A549 (cell line): ENCODE results near the gene POLR3C. TPM values are rescaled to one million over a fixed set of nuclear protein-coding genes. Genes with fewer than 3 reads are reported as not detected.

Experiments used
- ATAC-seq, 2 experiments: fragments of 200-7000 bp in 1 of 2; fragments of >200 bp in 1 of 2; cut with Nextera tagmentation in 1 of 2; cut with Tn5 transposase in 1 of 2; 3 replicates each; pipeline versions ENCODE4 v1.8.0 to v1.9.1; 2018 to 2020; ENCODE audit warnings: mild to moderate bottlenecking in 1 of 2, moderate library complexity in 1 of 2
- CTCF ChIA-PET: fragments of 300-600 bp; sonication (Branson Sonifier 250); formaldehyde crosslinking; extraction: SDS; loops from one replicate; lab custom pipeline; 2021; ENCODE audit warnings: antibody characterized with exemption, inconsistent platforms; lab: Yijun Ruan, JAX
- POLR2A ChIA-PET: fragments of 350-600 bp; formaldehyde crosslinking; extraction: SDS; loops from one replicate; lab custom pipeline; 2021; ENCODE audit warnings: antibody characterized with exemption, inconsistent platforms; lab: Yijun Ruan, JAX
- DNase-seq, 2 experiments: peaks; one replicate each; pipeline versions ENCODE4 v3.0.0 to v3.0.0-alpha.2; 2011 to 2016; ENCODE audit warnings: low read depth in 1 of 2, low spot score in 1 of 2
- FAIRE-seq: peaks from 2 replicates; lab custom pipeline; 2011; peaks lifted over from hg19 to GRCh38; lab: Jason Lieb, UNC
- H3K27ac ChIP-seq, 2 experiments: fragments of >200 bp; sonication (Bioruptor Twin); formaldehyde crosslinking; 3 replicates each; pipeline ENCODE4 v1.5.1; 2016 to 2017
- H3K4me1 ChIP-seq: fragments of >200 bp; sonication (Bioruptor Twin); formaldehyde crosslinking; 3 replicates; pipeline ENCODE4 v1.6.1; 2016
- H3K4me2 ChIP-seq: fragments of >200 bp; sonication (Bioruptor Twin); formaldehyde crosslinking; 3 replicates; pipeline ENCODE4 v1.6.1; 2016
- H3K4me3 ChIP-seq: fragments of >200 bp; sonication (Bioruptor Twin); formaldehyde crosslinking; 3 replicates; pipeline ENCODE4 v1.5.1; 2016
- H3K9me3 ChIP-seq: fragments of >200 bp; sonication (Bioruptor Twin); formaldehyde crosslinking; 3 replicates; pipeline ENCODE4 v1.6.1; 2016
- BHLHE40 ChIP-seq: IDR thresholded peaks from 2 replicates; pipeline ENCODE4 v1.6.1; 2012; ENCODE audit warnings: low read depth, low read length, inconsistent platforms
- CBX2 ChIP-seq: fragments of 200-600 bp; sonication (generic); IDR thresholded peaks from 2 replicates; pipeline ENCODE4 v1.6.1; 2016; ENCODE audit warnings: low read depth, mild to moderate bottlenecking, borderline replicate concordance
- CBX8 ChIP-seq: fragments of 200-600 bp; sonication (generic); IDR thresholded peaks from 2 replicates; pipeline ENCODE4 v1.6.1; 2016
- CEBPB ChIP-seq, 2 experiments: fragments of >200 bp in 1 of 2; sonication (Bioruptor Twin) in 1 of 2; formaldehyde crosslinking in 1 of 2; IDR thresholded peaks; 2 replicates each; pipeline ENCODE4 v1.6.1; 2012 to 2016
- CHD2 ChIP-seq: fragments of 150-350 bp; IDR thresholded peaks from 2 replicates; pipeline ENCODE4 v1.6.1; 2014; ENCODE audit warnings: low read length; ENCODE audit not compliant: partially characterized antibody
- EHF ChIP-seq: fragments of 250-450 bp; sonication (Bioruptor Pico); IDR thresholded peaks from 2 replicates; pipeline ENCODE4 v1.5.0; 2020; ENCODE audit warnings: mild to moderate bottlenecking
- EHMT2 ChIP-seq: fragments of 200-600 bp; sonication (generic); IDR thresholded peaks from 2 replicates; pipeline ENCODE4 v1.6.1; 2016; ENCODE audit warnings: antibody characterized with exemption, low read depth, mild to moderate bottlenecking, moderate library complexity
- EP300 ChIP-seq, 2 experiments: fragments of >200 bp; sonication (Bioruptor Twin); formaldehyde crosslinking; IDR thresholded peaks; 2 replicates in 1 of 2; 3 replicates in 1 of 2; pipeline ENCODE4 v1.6.1; 2016 to 2017
- FOSB ChIP-seq: fragments of 250-450 bp; sonication (Bioruptor Pico); IDR thresholded peaks from 2 replicates; pipeline ENCODE4 v1.5.0; 2020; ENCODE audit warnings: mild to moderate bottlenecking, moderate library complexity
- FOSL2 ChIP-seq, 2 experiments: fragments of 450-650 bp in 1 of 2; fragments of >200 bp in 1 of 2; sonication (Bioruptor Twin) in 1 of 2; formaldehyde crosslinking; IDR thresholded peaks; 2 replicates each; pipeline versions ENCODE4 v1.5.0 to v1.6.1; 2016 to 2020; ENCODE audit warnings: mild to moderate bottlenecking in 1 of 2, moderate library complexity in 1 of 2
- FOXS1 ChIP-seq: fragments of 250-450 bp; sonication (Bioruptor Pico); IDR thresholded peaks from 2 replicates; pipeline ENCODE4 v1.5.0; 2020; ENCODE audit warnings: mild to moderate bottlenecking, moderate library complexity
- HOXA7 ChIP-seq: fragments of 250-450 bp; sonication (Bioruptor Pico); IDR thresholded peaks from 2 replicates; pipeline ENCODE4 v1.5.0; 2020; ENCODE audit warnings: mild to moderate bottlenecking, moderate library complexity
- HOXB5 ChIP-seq: fragments of 250-450 bp; sonication (Bioruptor Pico); IDR thresholded peaks from 2 replicates; pipeline ENCODE4 v1.5.0; 2020; ENCODE audit warnings: mild to moderate bottlenecking, moderate library complexity
- JUNB ChIP-seq: fragments of >200 bp; sonication (Bioruptor Twin); formaldehyde crosslinking; IDR thresholded peaks from 2 replicates; pipeline ENCODE4 v1.6.1; 2016
- MAFK ChIP-seq: fragments of 450-650 bp; IDR thresholded peaks from 2 replicates; pipeline ENCODE4 v1.6.1; 2014; ENCODE audit not compliant: partially characterized antibody
- MYC ChIP-seq: IDR thresholded peaks from 2 replicates; pipeline ENCODE4 v1.6.1; 2012; ENCODE audit warnings: mild to moderate bottlenecking, inconsistent platforms, low read length, improper control_type of control experiment, borderline replicate concordance
- POLR2A ChIP-seq: IDR thresholded peaks from 2 replicates; pipeline ENCODE4 v1.6.1; 2012; ENCODE audit warnings: mild to moderate bottlenecking, low read length
- POLR2AphosphoS2 ChIP-seq: conservative IDR thresholded peaks from 2 replicates; pipeline ENCODE4 v1.6.1; 2012; ENCODE audit warnings: low read length, improper control_type of control experiment, inconsistent platforms
- RCOR1 ChIP-seq: fragments of 150-350 bp; IDR thresholded peaks from 2 replicates; pipeline ENCODE4 v1.6.1; 2014; ENCODE audit warnings: antibody characterized with exemption, low read length, low read depth
- SMC3 ChIP-seq: fragments of >200 bp; sonication (Bioruptor Twin); formaldehyde crosslinking; IDR thresholded peaks from 3 replicates; pipeline ENCODE4 v1.6.1; 2018; ENCODE audit warnings: inconsistent platforms
- ZFP36 ChIP-seq: fragments of 450-650 bp; IDR thresholded peaks from 2 replicates; pipeline ENCODE4 v1.6.1; 2014; ENCODE audit warnings: borderline replicate concordance; ENCODE audit not compliant: partially characterized antibody
- ZNF302 ChIP-seq: fragments of 250-450 bp; sonication (Bioruptor Pico); IDR thresholded peaks from 2 replicates; pipeline ENCODE4 v1.9.0; 2021; ENCODE audit warnings: inconsistent platforms, mild to moderate bottlenecking, moderate library complexity
- WGBS: methylation state at CpG from one replicate; pipeline ENCODE4 v1.1.6; 2017; ENCODE audit errors: missing lambda C conversion rate; 5-methylcytosine and 5-hydroxymethylcytosine counted together
- polyA plus RNA-seq, 4 experiments: library from polyadenylated mRNA; depleted of rRNA in 3 of 4; stranded (reverse); fragments of >200 nt; fragmentation: RNase III in 1 of 4; extraction: RNeasy Plus Mini Kit Qiagen cat#74134 plus additional on column Dnase treatment in 1 of 4; gene quantifications; 2 replicates in 3 of 4; 3 replicates in 1 of 4; pipeline ENCODE4 v1.2.3, GENCODE V29; 2011 to 2017
- TF ChIP-seq, protein P1 (sequence below): fragments of >200 bp; sonication (Bioruptor Twin); formaldehyde crosslinking; IDR thresholded peaks from 2 replicates; pipeline ENCODE4 v1.6.1; 2016
- TF ChIP-seq, protein P2 (sequence below): fragments of 200-600 bp; sonication (generic); IDR thresholded peaks from 2 replicates; pipeline ENCODE4 v1.6.1; 2016; ENCODE audit warnings: antibody characterized with exemption, mild to moderate bottlenecking, moderate library complexity
- TF ChIP-seq, protein P3 (sequence below): fragments of 250-450 bp; sonication (Bioruptor Pico); IDR thresholded peaks from 2 replicates; pipeline ENCODE4 v1.5.0; 2021; ENCODE audit warnings: mild to moderate bottlenecking, moderate library complexity, borderline replicate concordance
- TF ChIP-seq, protein P4 (sequence below): IDR thresholded peaks from 2 replicates; pipeline ENCODE4 v1.6.1; 2012
- TF ChIP-seq, protein P5 (sequence below): IDR thresholded peaks from 2 replicates; pipeline ENCODE4 v1.6.1; 2012
- TF ChIP-seq, protein P6 (sequence below): IDR thresholded peaks from 2 replicates; pipeline ENCODE4 v1.6.1; 2012; ENCODE audit warnings: low read depth, borderline replicate concordance

Gene POLR3C
- polyA plus RNA-seq, 2 of the 4 experiments (the other 2 are of a cell fraction) = 26.9 to 65.0 TPM

DNA sequence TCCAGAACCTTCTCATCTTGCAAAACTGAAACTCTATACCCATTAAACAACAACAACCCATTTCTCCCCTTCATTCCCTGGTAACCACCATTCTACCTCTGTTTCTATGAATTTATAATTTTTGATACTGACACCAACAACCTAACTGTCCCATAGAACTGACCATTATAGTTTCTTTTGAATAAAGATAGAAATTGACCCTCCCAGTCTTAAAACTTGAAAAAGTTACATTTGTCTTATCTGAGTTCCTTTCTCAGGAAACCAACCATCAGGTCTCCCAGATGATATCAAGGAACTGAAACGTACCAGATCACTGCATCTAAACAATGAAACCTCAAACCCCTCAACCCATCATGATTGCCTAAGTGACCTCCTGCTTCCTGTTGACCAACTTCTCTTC, 27.2 kb upstream of the POLR3C start:
- FAIRE-seq = no peak
- CTCF ChIA-PET = no interaction called here
- peaks cover 16% of the 10 kb centered on the region; the same call in 2 of the 3 replicates for H3K9me3 ChIP-seq
- no peak for DNase-seq
- TF ChIP-seq FOSL2 (IDR thresholded peaks at IDR 0.05) (no peak), FOSL2 (CRISPR knock-in tag; IDR thresholded peaks at IDR 0.05) (no peak), EHMT2 (no peak), ZFP36 (no peak), RCOR1 (no peak), SMC3 (no peak), POLR2AphosphoS2 (no peak), CBX2 (no peak), CEBPB (IDR thresholded peaks at IDR 0.05) (no peak), BHLHE40 (no peak), FOSB (no peak), HOXB5 (CRISPR knock-in tag) (no peak), MAFK (no peak), JUNB (no peak), POLR2A (no peak)
- TF ChIP-seq, protein P1, sequence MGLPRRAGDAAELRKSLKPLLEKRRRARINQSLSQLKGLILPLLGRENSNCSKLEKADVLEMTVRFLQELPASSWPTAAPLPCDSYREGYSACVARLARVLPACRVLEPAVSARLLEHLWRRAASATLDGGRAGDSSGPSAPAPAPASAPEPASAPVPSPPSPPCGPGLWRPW = no peak
- TF ChIP-seq, protein P2, sequence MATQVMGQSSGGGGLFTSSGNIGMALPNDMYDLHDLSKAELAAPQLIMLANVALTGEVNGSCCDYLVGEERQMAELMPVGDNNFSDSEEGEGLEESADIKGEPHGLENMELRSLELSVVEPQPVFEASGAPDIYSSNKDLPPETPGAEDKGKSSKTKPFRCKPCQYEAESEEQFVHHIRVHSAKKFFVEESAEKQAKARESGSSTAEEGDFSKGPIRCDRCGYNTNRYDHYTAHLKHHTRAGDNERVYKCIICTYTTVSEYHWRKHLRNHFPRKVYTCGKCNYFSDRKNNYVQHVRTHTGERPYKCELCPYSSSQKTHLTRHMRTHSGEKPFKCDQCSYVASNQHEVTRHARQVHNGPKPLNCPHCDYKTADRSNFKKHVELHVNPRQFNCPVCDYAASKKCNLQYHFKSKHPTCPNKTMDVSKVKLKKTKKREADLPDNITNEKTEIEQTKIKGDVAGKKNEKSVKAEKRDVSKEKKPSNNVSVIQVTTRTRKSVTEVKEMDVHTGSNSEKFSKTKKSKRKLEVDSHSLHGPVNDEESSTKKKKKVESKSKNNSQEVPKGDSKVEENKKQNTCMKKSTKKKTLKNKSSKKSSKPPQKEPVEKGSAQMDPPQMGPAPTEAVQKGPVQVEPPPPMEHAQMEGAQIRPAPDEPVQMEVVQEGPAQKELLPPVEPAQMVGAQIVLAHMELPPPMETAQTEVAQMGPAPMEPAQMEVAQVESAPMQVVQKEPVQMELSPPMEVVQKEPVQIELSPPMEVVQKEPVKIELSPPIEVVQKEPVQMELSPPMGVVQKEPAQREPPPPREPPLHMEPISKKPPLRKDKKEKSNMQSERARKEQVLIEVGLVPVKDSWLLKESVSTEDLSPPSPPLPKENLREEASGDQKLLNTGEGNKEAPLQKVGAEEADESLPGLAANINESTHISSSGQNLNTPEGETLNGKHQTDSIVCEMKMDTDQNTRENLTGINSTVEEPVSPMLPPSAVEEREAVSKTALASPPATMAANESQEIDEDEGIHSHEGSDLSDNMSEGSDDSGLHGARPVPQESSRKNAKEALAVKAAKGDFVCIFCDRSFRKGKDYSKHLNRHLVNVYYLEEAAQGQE = no peak
- TF ChIP-seq, protein P3, sequence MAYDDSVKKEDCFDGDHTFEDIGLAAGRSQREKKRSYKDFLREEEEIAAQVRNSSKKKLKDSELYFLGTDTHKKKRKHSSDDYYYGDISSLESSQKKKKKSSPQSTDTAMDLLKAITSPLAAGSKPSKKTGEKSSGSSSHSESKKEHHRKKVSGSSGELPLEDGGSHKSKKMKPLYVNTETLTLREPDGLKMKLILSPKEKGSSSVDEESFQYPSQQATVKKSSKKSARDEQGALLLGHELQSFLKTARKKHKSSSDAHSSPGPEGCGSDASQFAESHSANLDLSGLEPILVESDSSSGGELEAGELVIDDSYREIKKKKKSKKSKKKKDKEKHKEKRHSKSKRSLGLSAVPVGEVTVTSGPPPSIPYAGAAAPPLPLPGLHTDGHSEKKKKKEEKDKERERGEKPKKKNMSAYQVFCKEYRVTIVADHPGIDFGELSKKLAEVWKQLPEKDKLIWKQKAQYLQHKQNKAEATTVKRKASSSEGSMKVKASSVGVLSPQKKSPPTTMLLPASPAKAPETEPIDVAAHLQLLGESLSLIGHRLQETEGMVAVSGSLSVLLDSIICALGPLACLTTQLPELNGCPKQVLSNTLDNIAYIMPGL = no peak
- TF ChIP-seq, protein P4, sequence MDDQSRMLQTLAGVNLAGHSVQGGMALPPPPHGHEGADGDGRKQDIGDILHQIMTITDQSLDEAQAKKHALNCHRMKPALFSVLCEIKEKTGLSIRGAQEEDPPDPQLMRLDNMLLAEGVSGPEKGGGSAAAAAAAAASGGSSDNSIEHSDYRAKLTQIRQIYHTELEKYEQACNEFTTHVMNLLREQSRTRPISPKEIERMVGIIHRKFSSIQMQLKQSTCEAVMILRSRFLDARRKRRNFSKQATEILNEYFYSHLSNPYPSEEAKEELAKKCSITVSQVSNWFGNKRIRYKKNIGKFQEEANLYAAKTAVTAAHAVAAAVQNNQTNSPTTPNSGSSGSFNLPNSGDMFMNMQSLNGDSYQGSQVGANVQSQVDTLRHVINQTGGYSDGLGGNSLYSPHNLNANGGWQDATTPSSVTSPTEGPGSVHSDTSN = no peak
- TF ChIP-seq, all 56 proteins: peak for 0
- no peak overlapping the region for H3K4me3 ChIP-seq
- no peak overlapping the region for H3K4me2 ChIP-seq
- H3K4me1 ChIP-seq = no peaks in the 10 kb centered on the region
- ATAC-seq = no peak
- POLR2A ChIA-PET = no interaction called here
- no peak overlapping the region for H3K27ac ChIP-seq
- WGBS = 91% methylated on average over 1 of the region's 1 CpG

DNA sequence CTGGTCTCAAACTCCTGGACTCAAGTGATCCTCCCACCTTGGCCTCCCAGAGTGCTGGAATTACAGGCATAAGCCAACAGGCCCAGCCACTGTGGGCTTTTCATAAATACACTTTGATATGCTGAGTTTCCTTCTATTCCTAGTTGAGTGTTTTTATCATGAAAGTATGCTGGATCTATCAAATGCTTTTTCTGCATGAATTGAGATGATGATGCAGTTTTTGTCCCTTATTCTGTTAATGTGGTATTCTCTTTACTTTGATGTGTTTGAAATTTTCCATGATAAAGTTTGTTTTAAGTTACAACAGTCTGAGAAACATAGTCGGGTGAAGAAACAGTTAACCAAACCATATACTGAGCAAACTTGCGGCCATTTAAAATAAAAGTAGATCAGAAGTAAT, 24.2 kb upstream of the POLR3C start:
- ATAC-seq (no peak), DNase-seq (no peak), FAIRE-seq (no peak)
- peaks cover 16% of the 10 kb centered on the region; the same call in 2 of the 3 replicates for H3K4me1 ChIP-seq
- no peak overlapping the region for H3K4me3 ChIP-seq
- H3K4me2 ChIP-seq = no peak overlapping the region
- ChIA-PET POLR2A (no interaction called here), CTCF (no interaction called here)
- H3K9me3 ChIP-seq = peaks cover 16% of the 10 kb centered on the region; the same call in 2 of the 3 replicates
- H3K27ac ChIP-seq = no peak overlapping the region
- 94% methylated on average over 2 of the region's 2 CpGs for WGBS
- TF ChIP-seq MYC (no peak), FOSL2 (IDR thresholded peaks at IDR 0.05) (no peak), FOSL2 (CRISPR knock-in tag; IDR thresholded peaks at IDR 0.05) (no peak), RCOR1 (no peak), EHF (CRISPR knock-in tag) (no peak), HOXA7 (CRISPR knock-in tag) (no peak), FOXS1 (CRISPR knock-in tag) (no peak), ZNF302 (CRISPR knock-in tag) (no peak), CHD2 (no peak), EP300 (IDR thresholded peaks at IDR 0.05) (no peak), CBX8 (no peak), SMC3 (no peak)
- TF ChIP-seq, protein P5, sequence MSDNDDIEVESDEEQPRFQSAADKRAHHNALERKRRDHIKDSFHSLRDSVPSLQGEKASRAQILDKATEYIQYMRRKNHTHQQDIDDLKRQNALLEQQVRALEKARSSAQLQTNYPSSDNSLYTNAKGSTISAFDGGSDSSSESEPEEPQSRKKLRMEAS = no peak
- TF ChIP-seq, protein P6, sequence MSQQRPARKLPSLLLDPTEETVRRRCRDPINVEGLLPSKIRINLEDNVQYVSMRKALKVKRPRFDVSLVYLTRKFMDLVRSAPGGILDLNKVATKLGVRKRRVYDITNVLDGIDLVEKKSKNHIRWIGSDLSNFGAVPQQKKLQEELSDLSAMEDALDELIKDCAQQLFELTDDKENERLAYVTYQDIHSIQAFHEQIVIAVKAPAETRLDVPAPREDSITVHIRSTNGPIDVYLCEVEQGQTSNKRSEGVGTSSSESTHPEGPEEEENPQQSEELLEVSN = no peak
- TF ChIP-seq, protein P2 = no peak
